HL-60 (cell line): ENCODE data around the gene RAB11FIP5.

Experiments
- CTCF ChIP-seq: IDR thresholded peaks from one replicate; pipeline ENCODE4 v1.5.1; 2011; ENCODE audit warnings: low read length, control low read depth, inconsistent platforms; ENCODE audit not compliant: insufficient read depth
- GABPA ChIP-seq: IDR thresholded peaks from 2 replicates; pipeline ENCODE4 v1.6.1; 2012; ENCODE audit warnings: low read depth
- POLR2AphosphoS5 ChIP-seq: IDR thresholded peaks from 2 replicates; pipeline ENCODE4 v1.6.1; 2012; ENCODE audit warnings: low read depth
- REST ChIP-seq: IDR thresholded peaks from 2 replicates; pipeline ENCODE4 v1.6.1; 2012; ENCODE audit warnings: low read depth; ENCODE audit not compliant: insufficient replicate concordance

DNA sequence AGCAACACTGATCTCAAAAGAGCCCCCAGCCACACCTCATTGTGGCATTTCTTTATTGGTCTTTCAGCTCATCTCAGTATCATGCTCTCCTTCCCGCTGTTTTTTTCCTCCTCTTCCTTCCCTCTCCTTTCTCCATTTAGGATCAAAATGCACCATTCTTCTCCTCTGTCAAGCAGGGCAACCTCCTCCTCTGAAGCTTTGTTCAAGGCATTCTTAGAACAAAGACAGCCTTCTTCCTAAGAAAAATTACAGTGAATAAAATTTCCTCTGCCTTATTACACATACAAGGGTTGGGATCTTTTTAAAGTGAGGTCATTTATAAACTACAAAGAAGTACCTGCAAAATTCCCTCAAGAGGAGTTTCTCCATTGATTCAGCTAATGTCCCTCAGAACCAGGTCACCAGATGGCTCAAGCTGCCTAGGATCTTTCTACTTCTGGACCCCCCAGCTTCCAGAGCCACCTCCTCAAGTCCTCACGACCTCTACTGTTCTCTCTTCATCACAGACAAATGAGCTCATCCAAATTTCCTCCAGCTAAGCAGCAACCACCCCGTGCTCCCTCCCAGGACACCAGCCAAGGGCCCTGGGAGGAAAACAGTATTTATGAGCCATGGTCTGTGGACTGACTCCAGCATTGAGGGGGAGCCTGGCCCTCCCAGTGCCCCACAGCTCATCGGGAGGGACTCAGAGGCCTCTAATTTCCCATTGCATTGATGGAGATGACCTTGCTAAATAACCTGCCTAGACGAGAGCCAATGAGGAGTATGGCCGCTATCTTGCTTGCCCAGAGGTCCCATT is 59.2 kb downstream of the RAB11FIP5 start:
- TF ChIP-seq CTCF = no peak
- TF ChIP-seq POLR2AphosphoS5 = no peak
- TF ChIP-seq GABPA = no peak
- no peak for TF ChIP-seq REST
